Smooth muscle cell (in vitro differentiated cells): ENCODE results near the gene CBX1. TPM values are rescaled to one million over a fixed set of nuclear protein-coding genes. Genes with fewer than 3 reads are reported as not detected.

Experiments
- DNase-seq: peaks from one replicate; lab custom pipeline; 2025; ENCODE audit not compliant: unreplicated experiment; lab: John Stamatoyannopoulos, UW
- H2AFZ ChIP-seq: fragments of 200-600 bp; sonication (generic); 2 replicates; pipeline ENCODE4 v1.6.0; 2016; ENCODE audit warnings: antibody characterized with exemption, low read depth, mild to moderate bottlenecking
- H3F3A ChIP-seq: fragments of 200-600 bp; sonication (generic); 2 replicates; pipeline ENCODE4 v1.6.0; 2017; ENCODE audit warnings: antibody characterized with exemption, low read depth
- H3K27ac ChIP-seq: fragments of 200-600 bp; sonication (generic); 2 replicates; pipeline ENCODE4 v1.5.1; 2016; ENCODE audit warnings: low read depth, mild to moderate bottlenecking
- H3K27me3 ChIP-seq: fragments of 200-600 bp; sonication (generic); 2 replicates; pipeline ENCODE4 v1.6.1; 2016; ENCODE audit warnings: low read depth, mild to moderate bottlenecking
- H3K36me3 ChIP-seq: fragments of 200-600 bp; sonication (generic); 2 replicates; pipeline ENCODE4 v1.5.1; 2016; ENCODE audit warnings: low read depth
- H3K4me1 ChIP-seq: fragments of 200-600 bp; sonication (generic); 2 replicates; pipeline ENCODE4 v1.5.1; 2016; ENCODE audit warnings: low read depth
- H3K4me2 ChIP-seq: fragments of 200-600 bp; sonication (generic); 2 replicates; pipeline ENCODE4 v1.6.0; 2016; ENCODE audit warnings: mild to moderate bottlenecking
- H3K4me3 ChIP-seq: fragments of 200-600 bp; sonication (generic); 2 replicates; pipeline ENCODE4 v1.5.1; 2016; ENCODE audit warnings: mild to moderate bottlenecking
- H3K79me2 ChIP-seq: fragments of 200-600 bp; sonication (generic); 2 replicates; pipeline ENCODE4 v1.6.0; 2016; ENCODE audit warnings: low read depth, mild to moderate bottlenecking
- H3K9ac ChIP-seq: fragments of 200-600 bp; sonication (generic); 2 replicates; pipeline ENCODE4 v1.6.0; 2016; ENCODE audit warnings: low read depth
- H3K9me3 ChIP-seq: fragments of 200-600 bp; sonication (generic); replicated peaks from 2 replicates; pipeline ENCODE4 v1.5.1; 2016; ENCODE audit warnings: low read depth
- H4K20me1 ChIP-seq: fragments of 200-600 bp; sonication (generic); 2 replicates; pipeline ENCODE4 v1.6.0; 2016; ENCODE audit warnings: low read depth
- CTCF ChIP-seq: fragments of 200-600 bp; sonication (generic); IDR thresholded peaks from 2 replicates; pipeline ENCODE4 v1.5.1; 2017; ENCODE audit warnings: borderline replicate concordance, mild to moderate bottlenecking, antibody characterized with exemption; ENCODE audit not compliant: insufficient read depth, poor library complexity, severe bottlenecking
- WGBS: methylation state at CpG from one replicate; pipeline ENCODE4 v1.1.7; 2016; ENCODE audit warnings: low lambda C conversion rate; 5-methylcytosine and 5-hydroxymethylcytosine counted together
- polyA plus RNA-seq: library from polyadenylated mRNA; unstranded; fragments of >200 nt; fragmentation: Nextera tagmentation; extraction: Ambion mirVana; gene quantifications from 2 replicates; pipeline ENCODE4 v1.2.1, GENCODE V29; 2016
- total RNA-seq: library from RNA; depleted of rRNA; stranded (reverse); fragments of >200 nt; gene quantifications from 2 replicates; pipeline ENCODE4 v1.2.3, GENCODE V29; 2014

Gene CBX1
- total and polyA plus RNA-seq, 2 experiments from 2014 or later: 32.7 to 63.4 TPM

DNA sequence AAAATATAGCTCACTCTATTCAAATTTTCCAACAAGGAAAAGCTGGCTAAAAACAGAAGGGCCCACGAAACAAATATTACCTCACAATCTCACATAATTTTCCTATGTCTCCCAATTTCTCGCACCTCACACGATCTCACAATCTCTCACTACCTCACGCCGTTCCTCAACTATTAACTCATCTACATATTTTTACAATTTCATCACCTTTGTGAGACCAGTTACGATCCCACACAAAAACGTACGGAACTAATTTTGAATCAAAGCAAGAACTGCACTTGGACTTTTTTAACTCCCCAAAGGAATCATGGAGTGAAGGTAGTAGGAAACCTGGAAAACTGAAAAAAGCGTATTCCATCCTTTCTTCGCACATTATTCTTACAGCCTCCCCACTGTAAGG is 1.1 kb downstream of the CBX1 start:
- Histone ChIP-seq H4K20me1 (peaks cover 52% of the 10 kb centered on the region), H3K4me3 (peak overlapping the region; percentile 91), H3K4me2 (peak overlapping the region; percentile 91), H3F3A (peaks cover 11% of the 10 kb centered on the region), H3K27me3 (no peaks in the 10 kb centered on the region), H3K36me3 (no peaks in the 10 kb centered on the region), H3K9me3 (no peaks in the 10 kb centered on the region), H3K27ac (peak overlapping the region; percentile 79), H3K79me2 (peaks cover 56% of the 10 kb centered on the region), H2AFZ (peak overlapping the region; percentile 52), H3K9ac (peak overlapping the region; percentile 59), H3K4me1 (peaks cover 8% of the 10 kb centered on the region)
- DNase-seq: no peak
- WGBS: 11% methylated on average over 10 of the region's 10 CpGs
- no peak for TF ChIP-seq CTCF

- no peak for TF ChIP-seq CTCF
- no peak for DNase-seq
- no peaks in the 10 kb centered on the region for H3K36me3 ChIP-seq
These were observed 5.7 kb downstream of the CBX1 start for GRCh38 chr17:48095611-48096010.

DNA sequence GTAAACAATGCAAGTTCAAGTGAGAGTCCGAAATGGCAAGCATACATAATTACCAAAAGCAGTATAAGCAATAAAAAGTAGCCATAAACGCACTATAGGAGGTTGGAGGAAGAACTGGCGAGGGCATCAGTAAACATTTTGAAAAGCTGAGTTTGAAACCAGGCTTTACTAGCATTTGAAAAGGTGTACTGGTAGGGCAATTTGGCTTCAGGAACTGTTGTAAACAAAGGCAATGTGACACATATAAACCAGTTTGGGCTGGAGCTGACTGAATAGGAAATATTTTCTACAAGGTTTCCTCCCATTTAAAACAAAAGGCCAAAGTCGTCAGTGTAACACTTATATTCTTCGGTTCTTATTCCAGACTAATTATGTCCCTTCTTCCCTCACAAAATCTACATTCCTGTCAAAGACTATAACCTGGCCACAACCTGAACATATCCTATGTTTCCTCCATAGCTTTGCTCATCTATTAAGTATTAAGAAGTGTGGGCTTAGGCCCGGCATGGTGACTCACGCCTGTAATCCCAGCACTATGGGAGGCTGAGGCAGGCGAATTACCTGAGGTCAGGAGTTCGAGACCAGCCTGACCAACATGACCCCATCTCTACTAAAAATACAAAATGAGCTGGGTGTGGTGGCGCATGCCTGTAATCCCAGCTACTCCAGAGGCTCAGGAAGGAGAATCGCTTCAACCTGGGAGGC is 7.8 kb downstream of the CBX1 start:
- Histone ChIP-seq H4K20me1 (peaks cover 100% of the 10 kb centered on the region), H3K4me2 (no peak overlapping the region), H3K27me3 (no peaks in the 10 kb centered on the region), H2AFZ (no peak overlapping the region), H3K9ac (no peak overlapping the region), H3K4me1 (no peaks in the 10 kb centered on the region), H3K9me3 (no peaks in the 10 kb centered on the region), H3K27ac (no peak overlapping the region), H3K79me2 (peaks cover 98% of the 10 kb centered on the region), H3K4me3 (no peak overlapping the region), H3K36me3 (no peaks in the 10 kb centered on the region), H3F3A (no peaks in the 10 kb centered on the region)
- no peak for TF ChIP-seq CTCF
- no peak for DNase-seq
- WGBS: 93% methylated on average over 11 of the region's 11 CpGs

More at GRCh38 chr17:48095611-48096010, 5.7 kb downstream of the CBX1 start:
- Histone ChIP-seq H3K4me1 (peaks cover 8% of the 10 kb centered on the region), H3K9me3 (no peaks in the 10 kb centered on the region), H2AFZ (no peak overlapping the region), H3K79me2 (peaks cover 98% of the 10 kb centered on the region), H3K27ac (no peak overlapping the region), H3K4me2 (no peak overlapping the region), H3K4me3 (no peak overlapping the region), H3K9ac (no peak overlapping the region), H3F3A (peaks cover 6% of the 10 kb centered on the region), H4K20me1 (peaks cover 97% of the 10 kb centered on the region), H3K27me3 (no peaks in the 10 kb centered on the region)
- 80% methylated on average over 4 of the region's 4 CpGs for WGBS

GRCh38 chr17:48084932-48085331 is 16.3 kb downstream of the CBX1 start:
- Histone ChIP-seq H3K79me2 (peaks cover 88% of the 10 kb centered on the region), H3F3A (no peaks in the 10 kb centered on the region), H3K27me3 (no peaks in the 10 kb centered on the region), H4K20me1 (peaks cover 97% of the 10 kb centered on the region), H3K4me2 (no peak overlapping the region), H3K36me3 (no peaks in the 10 kb centered on the region), H3K27ac (no peak overlapping the region), H3K9me3 (no peaks in the 10 kb centered on the region), H3K4me3 (no peak overlapping the region), H2AFZ (no peak overlapping the region), H3K4me1 (no peaks in the 10 kb centered on the region), H3K9ac (no peak overlapping the region)
- DNase-seq: no peak
- 79% methylated on average over 2 of the region's 2 CpGs for whole genome bisulfite sequencing
- no peak for TF ChIP-seq CTCF
